ENCODE data around the gene SLC39A12. TPM values are rescaled to one million over a fixed set of nuclear protein-coding genes. Genes with fewer than 3 reads are reported as not detected.

The SLC39A12 gene
- total and polyA plus RNA-seq, 10 of the 15 experiments (the other 5 are each of a cell fraction or from before 2014, with no cell fraction given): 0.47 to 1.5 (median 0.68) TPM; not detected in 1

GRCh38 chr10:18056583-18056982, 104.9 kb downstream of the SLC39A12 start:
- no peak overlapping the region for H2AFZ ChIP-seq (ENCODE audit: control insufficient read depth, low read depth, low read length)
- no peak for TF ChIP-seq ATF2 (IDR thresholded peaks at IDR 0.05; ENCODE audit: low read length)
- TF ChIP-seq BRCA1 (IDR thresholded peaks at IDR 0.05; ENCODE audit: low read depth, low read length): no peak
- TF ChIP-seq BMI1 (IDR thresholded peaks at IDR 0.05; ENCODE audit: borderline replicate concordance): no peak
- no peak for TF ChIP-seq ZSCAN29 (IDR thresholded peaks at IDR 0.05)
- TF ChIP-seq NFYB (IDR thresholded peaks at IDR 0.05; ENCODE audit: insufficient read depth, low read depth, low read length): no peak
- TF ChIP-seq IKZF2 (IDR thresholded peaks at IDR 0.05): no peak
- no peak for TF ChIP-seq ASH2L (IDR thresholded peaks at IDR 0.05; ENCODE audit: borderline replicate concordance, low read depth)
- ChIA-PET CTCF (no interaction called here), SMC1A (ENCODE audit: uncharacterized antibody, unreplicated experiment) (interaction anchor here (0.7 kb wide), 1 partner anchor 151 kb away, joined by 3 read pairs; no protein-coding TSS in a partner anchor), POLR2A (no interaction called here), RAD21 (ENCODE audit: unreplicated experiment) (no interaction called here)
- no peak overlapping the region for H3K27ac ChIP-seq (ENCODE audit: control insufficient read depth, insufficient read depth)
- no peak overlapping the region for H3K9ac ChIP-seq (ENCODE audit: control insufficient read depth, insufficient read depth, low read length)
- in situ Hi-C loops (cut with MboI) (no loop called here), intact Hi-C loops (cut with micrococcal nuclease; ENCODE audit: unreplicated experiment) (no loop called here)
- no peaks in the 10 kb centered on the region for H3K4me1 ChIP-seq (ENCODE audit: control insufficient read depth, insufficient read depth, low read length)
- H3K4me3 ChIP-seq: no peak overlapping the region
- no peaks in the 10 kb centered on the region for H3K79me2 ChIP-seq (ENCODE audit: control insufficient read depth, insufficient read depth, low read length)
- ATAC-seq (no peak), FAIRE-seq (no peak), DNase-seq (ENCODE audit: low read depth, low spot score) (no peak)
- no peaks in the 10 kb centered on the region for H3K9me3 ChIP-seq (replicated peaks; ENCODE audit: control insufficient read depth, insufficient read depth, low read length)
- H3K36me3 ChIP-seq (ENCODE audit: control insufficient read depth in 2 of 2, insufficient read depth in 2 of 2, low read length in 1 of 2): no peaks in the 10 kb centered on the region
- 0% methylated on average over 1 of the region's 1 CpG for WGBS (ENCODE audit: insufficient coverage, insufficient replicate concordance, low lambda C conversion rate, missing lambda C conversion rate)
- no TSS peak for BruUV-seq (replicated peaks)
- H3K27me3 ChIP-seq (replicated peaks in 1 of 2; ENCODE audit: control insufficient read depth in 2 of 2, insufficient read depth in 2 of 2, low read length in 1 of 2): no peaks in the 10 kb centered on the region
- H4K20me1 ChIP-seq (ENCODE audit: control insufficient read depth, insufficient read depth): no peaks in the 10 kb centered on the region
- no peak overlapping the region for H3K4me2 ChIP-seq (ENCODE audit: control insufficient read depth, insufficient read depth)
